Subcutaneous adipose tissue (tissue), 4 donors: ENCODE data around the gene VTI1A. TPM values are rescaled to one million over a fixed set of nuclear protein-coding genes. Genes with fewer than 3 reads are reported as not detected.

Experiments used
- CTCF ChIP-seq: fragments of 450-650 bp; IDR thresholded peaks from one replicate; pipeline ENCODE4 v1.5.1; 2016; ENCODE audit warnings: low read depth, mild to moderate bottlenecking, control low read depth, antibody characterized with exemption, moderate library complexity
- total RNA-seq, 4 donors: library from RNA; depleted of rRNA; stranded (reverse); fragments of >200 nt; gene quantifications; one replicate each; pipeline ENCODE4 v1.1.0, GENCODE V29; 2016

VTI1A gene
- 10 to 100 TPM; 48.4 to 70.3 (median 61.9) TPM for total RNA-seq

- no peak for TF ChIP-seq CTCF
These were observed at the start of gene VTI1A, which contains the start of gene ZDHHC6 for GRCh38 chr10:112446855-112447619. Gene VTI1A, plus strand, starts transcription at chr10:112447215. Its CDS starts 159 bp downstream, at chr10:112447374. Gene ZDHHC6, minus strand, starts transcription at chr10:112446914. Its CDS starts 1,478 bp downstream, at chr10:112445436.

GRCh38 chr10:112397592-112397991 is 49.4 kb upstream of the VTI1A start:
- TF ChIP-seq CTCF, result no peak

- TF ChIP-seq CTCF, result no peak
These were observed 44.1 kb upstream of the VTI1A start for GRCh38 chr10:112402917-112403316.

- no peak for TF ChIP-seq CTCF
These were observed 42.4 kb upstream of the VTI1A start for GRCh38 chr10:112404617-112405016.

- no peak for TF ChIP-seq CTCF
These were observed 39.3 kb upstream of the VTI1A start for GRCh38 chr10:112407696-112408095.

GRCh38 chr10:112409299-112409698 is 37.7 kb upstream of the VTI1A start:
- no peak for TF ChIP-seq CTCF

- no peak for TF ChIP-seq CTCF
These were observed 37.3 kb upstream of the VTI1A start for GRCh38 chr10:112409755-112410154.
